HUES64 (cell line): ENCODE results near the gene BLM. TPM values are rescaled to one million over a fixed set of nuclear protein-coding genes. Genes with fewer than 3 reads are reported as not detected.
"Not testable (repeated sequence)": the region's sequence is repeated elsewhere in the genome, so short reads cannot be mapped to it uniquely, and the experiment has no call there.

Source experiments
- H3K27ac ChIP-seq: 2 replicates; pipeline ENCODE4 v1.7.0; 2013; ENCODE audit warnings: low read depth, low read length, inconsistent platforms
- H3K27me3 ChIP-seq: 2 replicates; pipeline ENCODE4 v1.6.1; 2013; ENCODE audit warnings: mild to moderate bottlenecking, low read length; ENCODE audit not compliant: insufficient read depth
- H3K36me3 ChIP-seq: 2 replicates; pipeline ENCODE4 v1.6.1; 2013; ENCODE audit warnings: mild to moderate bottlenecking, low read length; ENCODE audit not compliant: insufficient read depth
- H3K4me1 ChIP-seq: 2 replicates; pipeline ENCODE4 v1.6.1; 2013; ENCODE audit warnings: mild to moderate bottlenecking, low read length, moderate library complexity; ENCODE audit not compliant: insufficient read depth
- H3K4me3 ChIP-seq: 2 replicates; pipeline ENCODE4 v1.5.1; 2013; ENCODE audit warnings: mild to moderate bottlenecking, low read length, moderate library complexity
- H3K9ac ChIP-seq: 2 replicates; pipeline ENCODE4 v1.6.1; 2013; ENCODE audit warnings: mild to moderate bottlenecking, low read depth, low read length
- H3K9me3 ChIP-seq: 2 replicates; pipeline ENCODE4 v1.6.1; 2013; ENCODE audit warnings: low read depth, low read length; ENCODE audit not compliant: insufficient read depth
- WGBS: fragments of 150-250, 120-280 bp; methylation state at CpG from one replicate; pipeline ENCODE4 v1.1.7; 2013; ENCODE audit warnings: missing lambda C conversion rate; 5-methylcytosine and 5-hydroxymethylcytosine counted together
- polyA plus RNA-seq, 2 experiments: library from polyadenylated mRNA; stranded (reverse); fragments of 50-300 nt; gene quantifications; one replicate each; pipeline ENCODE4 v1.2.3, GENCODE V29; 2013

Gene BLM
- 28.6 TPM for polyA plus RNA-seq (2013, experiment 1 of 2)
- polyA plus RNA-seq (2013, experiment 2 of 2): 26.7 TPM

GRCh38 chr15:90716976-90717821 lies at the start of gene BLM:
TSS of gene BLM (plus strand) at chr15:90717346. CDS start at chr15:90747393, 30,047 bp downstream.
- Histone ChIP-seq H3K27ac (peak within 1 kb of the TSS; percentile 91), H3K9me3 (no peaks in the 10 kb centered on the region), H3K27me3 (no peaks in the 10 kb centered on the region), H3K4me3 (peak within 1 kb of the TSS; percentile 97), H3K4me1 (peaks cover 12% of the 10 kb centered on the region; the same call in 1 of the 2 replicates), H3K36me3 (peaks cover 15% of the 10 kb centered on the region; the same call in 1 of the 2 replicates), H3K9ac (peak within 1 kb of the TSS; percentile 97)
- WGBS: under 1% methylated on average over 65 of the region's 65 CpGs

- H3K27ac ChIP-seq, H3K4me1 ChIP-seq, H3K36me3 ChIP-seq, H3K4me3 ChIP-seq, H3K27me3 ChIP-seq, H3K9me3 ChIP-seq, H3K9ac ChIP-seq: not testable (repeated sequence)
- 87% methylated on average over 6 of the region's 7 CpGs for WGBS
These were observed 49.3 kb upstream of the BLM start for GRCh38 chr15:90667755-90668345.

DNA sequence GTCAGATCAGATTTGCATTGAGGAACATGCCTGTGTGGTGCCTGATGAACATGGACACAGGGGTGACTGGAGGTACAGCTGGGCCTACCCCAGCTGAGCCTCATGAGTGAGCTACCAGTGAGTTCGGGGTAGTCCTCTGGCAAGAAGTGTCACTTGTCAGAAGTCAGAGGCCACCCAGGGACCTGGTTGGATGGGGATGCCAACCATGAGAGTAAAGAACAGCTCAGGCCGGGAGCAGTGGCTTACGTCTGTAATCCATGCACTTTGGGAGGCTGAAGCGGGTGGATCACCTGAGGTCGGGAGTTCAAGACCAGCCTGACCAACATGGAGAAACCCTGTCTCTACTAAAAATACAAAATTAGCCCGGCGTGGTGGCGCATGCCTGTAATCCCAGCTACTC lies 46.5 kb upstream of the BLM start:
- not testable (repeated sequence) for H3K4me1 ChIP-seq, H3K27ac ChIP-seq, H3K36me3 ChIP-seq, H3K9me3 ChIP-seq, H3K4me3 ChIP-seq, H3K9ac ChIP-seq, H3K27me3 ChIP-seq
- WGBS: 95% methylated on average over 8 of the region's 8 CpGs

DNA sequence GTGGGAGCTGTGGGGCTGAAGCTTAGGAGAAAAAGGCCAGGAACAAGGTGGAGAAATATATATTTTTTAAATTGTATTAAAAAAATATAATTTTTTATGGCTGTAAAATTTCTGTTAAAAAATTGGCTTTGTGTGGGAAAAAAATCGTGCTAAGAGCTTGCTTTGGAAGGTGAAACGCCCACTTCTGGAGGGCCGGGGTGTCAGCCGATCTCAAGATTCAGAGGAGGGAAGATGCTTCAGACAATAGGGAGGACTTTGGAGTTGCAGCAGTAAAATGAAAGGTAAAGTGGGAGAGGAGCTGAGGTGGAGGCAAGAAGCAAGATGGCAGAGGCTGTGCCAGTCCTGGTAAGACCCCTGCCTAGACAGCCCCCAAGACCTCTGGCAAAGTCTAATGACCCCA lies 45.9 kb upstream of the BLM start:
- 89% methylated on average over 4 of the region's 4 CpGs for WGBS
- Histone ChIP-seq H3K36me3 (no peaks in the 10 kb centered on the region), H3K9ac (no peak overlapping the region), H3K4me3 (no peak overlapping the region), H3K9me3 (no peaks in the 10 kb centered on the region), H3K27ac (no peak overlapping the region), H3K4me1 (no peaks in the 10 kb centered on the region), H3K27me3 (peaks cover 1% of the 10 kb centered on the region; the same call in 1 of the 2 replicates)

DNA sequence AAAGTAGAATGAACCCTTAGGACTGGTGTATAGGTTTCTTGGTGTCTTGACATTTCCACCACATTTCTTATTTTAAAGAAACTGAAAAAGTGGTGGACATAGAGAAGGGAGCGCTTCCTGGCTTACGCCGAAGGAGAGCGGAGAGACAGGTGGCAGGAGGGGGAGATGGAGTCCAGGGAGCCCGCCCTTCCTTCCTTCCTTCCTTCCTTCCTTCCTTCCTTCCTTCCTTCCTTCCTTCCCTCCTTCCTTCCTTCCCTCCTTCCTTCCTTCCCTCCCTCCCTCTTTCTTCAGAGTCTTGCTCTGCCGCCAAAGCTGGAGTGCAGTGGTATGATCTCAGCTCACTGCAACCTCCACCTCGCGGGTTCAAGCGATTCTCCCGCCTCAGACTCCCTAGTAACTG lies 43.8 kb upstream of the BLM start:
- WGBS: 95% methylated on average over 5 of the region's 10 CpGs
- H3K27me3 ChIP-seq, H3K9me3 ChIP-seq, H3K36me3 ChIP-seq, H3K9ac ChIP-seq, H3K4me3 ChIP-seq, H3K27ac ChIP-seq, H3K4me1 ChIP-seq: not testable (repeated sequence)

GRCh38 chr15:90674476-90674875 lies 42.7 kb upstream of the BLM start:
- Histone ChIP-seq H3K4me1 (no peaks in the 10 kb centered on the region), H3K36me3 (no peaks in the 10 kb centered on the region), H3K27ac (no peak overlapping the region), H3K9ac (no peak overlapping the region), H3K9me3 (no peaks in the 10 kb centered on the region), H3K27me3 (no peaks in the 10 kb centered on the region), H3K4me3 (no peak overlapping the region)
- WGBS: 92% methylated on average over 3 of the region's 3 CpGs

DNA sequence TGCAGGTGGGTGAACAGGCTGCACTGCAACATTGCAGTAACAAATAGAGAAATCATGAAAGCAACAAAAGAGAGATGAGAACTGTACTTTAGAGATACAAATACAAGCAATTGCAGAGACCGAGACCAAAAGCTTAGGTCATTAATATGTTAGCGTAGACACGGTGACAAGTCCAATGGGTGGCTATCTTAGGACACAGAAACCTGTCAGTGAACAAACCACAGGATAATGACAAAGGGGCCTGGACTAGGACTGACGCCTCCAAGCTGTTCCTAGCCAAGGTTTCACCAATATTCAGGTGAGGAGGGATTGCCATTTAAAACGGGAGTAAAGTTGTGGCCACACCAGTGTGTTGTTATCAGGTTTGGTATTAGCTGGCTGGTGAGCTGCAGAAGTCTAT lies 41.7 kb upstream of the BLM start:
- Histone ChIP-seq H3K4me3 (no peak overlapping the region), H3K9ac (no peak overlapping the region), H3K27me3 (no peaks in the 10 kb centered on the region), H3K4me1 (no peaks in the 10 kb centered on the region), H3K36me3 (no peaks in the 10 kb centered on the region), H3K27ac (no peak overlapping the region), H3K9me3 (no peaks in the 10 kb centered on the region)
- WGBS: 97% methylated on average over 5 of the region's 5 CpGs

- Histone ChIP-seq H3K27ac (no peak overlapping the region), H3K4me3 (no peak overlapping the region), H3K9me3 (no peaks in the 10 kb centered on the region), H3K9ac (no peak overlapping the region), H3K36me3 (no peaks in the 10 kb centered on the region), H3K27me3 (no peaks in the 10 kb centered on the region), H3K4me1 (no peaks in the 10 kb centered on the region)
- WGBS: 93% methylated on average over 11 of the region's 12 CpGs
These were observed 39.0 kb upstream of the BLM start for GRCh38 chr15:90677807-90678790.

GRCh38 chr15:90679959-90680358 lies 37.2 kb upstream of the BLM start:
- no peaks in the 10 kb centered on the region for H3K9me3 ChIP-seq
- H3K27ac ChIP-seq: no peak overlapping the region
- no peak overlapping the region for H3K4me3 ChIP-seq
- no peaks in the 10 kb centered on the region for H3K27me3 ChIP-seq
- H3K4me1 ChIP-seq: peaks cover 4% of the 10 kb centered on the region; the same call in 1 of the 2 replicates
- H3K36me3 ChIP-seq: no peaks in the 10 kb centered on the region
- no peak overlapping the region for H3K9ac ChIP-seq
- WGBS: 93% methylated on average over 3 of the region's 3 CpGs

DNA sequence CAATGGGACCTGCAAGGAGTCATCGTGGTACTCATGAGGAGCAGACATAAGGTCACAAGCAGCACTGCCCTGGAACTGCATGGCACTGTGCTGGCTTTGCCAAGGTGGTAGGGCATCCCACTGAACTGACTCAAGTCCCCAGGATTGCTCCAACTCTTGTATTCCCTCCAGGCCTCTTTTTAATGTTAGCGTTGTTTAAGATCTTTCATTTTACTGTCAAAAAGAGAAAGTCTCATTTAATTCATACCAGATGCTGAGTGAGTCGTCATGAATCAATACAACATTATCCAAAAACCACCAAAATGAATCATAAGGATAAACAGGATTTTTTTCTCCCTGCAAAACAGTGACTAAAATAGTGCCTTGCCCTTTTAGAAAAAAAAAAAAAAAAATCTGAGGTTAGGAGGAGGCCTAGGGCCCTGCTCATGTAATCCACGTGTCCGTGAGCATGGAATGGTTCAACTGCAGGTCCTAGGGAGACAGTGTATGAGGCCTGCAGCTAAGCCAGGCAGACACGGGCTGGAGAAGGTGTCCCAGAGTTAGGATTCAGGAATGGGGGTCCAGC lies 36.7 kb upstream of the BLM start:
- no peak overlapping the region for H3K4me3 ChIP-seq
- no peaks in the 10 kb centered on the region for H3K27me3 ChIP-seq
- no peak overlapping the region for H3K27ac ChIP-seq
- no peaks in the 10 kb centered on the region for H3K36me3 ChIP-seq
- no peak overlapping the region for H3K9ac ChIP-seq
- H3K4me1 ChIP-seq: peaks cover 4% of the 10 kb centered on the region; the same call in 1 of the 2 replicates
- WGBS: 92% methylated on average over 6 of the region's 6 CpGs
- no peaks in the 10 kb centered on the region for H3K9me3 ChIP-seq
